ENCODE results near the gene C1QTNF8. TPM values are rescaled to one million over a fixed set of nuclear protein-coding genes. Genes with fewer than 3 reads are reported as not detected.

C1QTNF8 gene
- total and polyA plus RNA-seq, 2 experiments from 2014 or later, result 0.15 TPM; not detected in 1

GRCh38 chr16:1142911-1143310, 46.9 kb upstream of the C1QTNF8 start:
- Histone ChIP-seq H3K4me1 (ENCODE audit: low read depth) (no peaks in the 10 kb centered on the region), H3K9me3 (ENCODE audit: low read depth) (no peaks in the 10 kb centered on the region), H3K27me3 (no peaks in the 10 kb centered on the region), H3K36me3 (no peaks in the 10 kb centered on the region), H3K27ac (no peak overlapping the region), H3K4me3 (no peak overlapping the region)
- DNase-seq (ENCODE audit: low read depth in 1 of 2, low spot score in 1 of 2), result no peak
- TF ChIP-seq CTCF (IDR thresholded peaks at IDR 0.05; ENCODE audit: low read depth, low read length), result no peak

GRCh38 chr16:1141716-1142115, 45.7 kb upstream of the C1QTNF8 start:
- Histone ChIP-seq H3K4me3 (no peak overlapping the region), H3K4me1 (ENCODE audit: low read depth) (no peaks in the 10 kb centered on the region), H3K27ac (no peak overlapping the region), H3K36me3 (no peaks in the 10 kb centered on the region), H3K9me3 (ENCODE audit: low read depth) (no peaks in the 10 kb centered on the region), H3K27me3 (no peaks in the 10 kb centered on the region)
- DNase-seq (ENCODE audit: low read depth in 1 of 2, low spot score in 1 of 2), result no peak
- TF ChIP-seq CTCF (IDR thresholded peaks at IDR 0.05; ENCODE audit: low read depth, low read length), result no peak

GRCh38 chr16:1141191-1141590, 45.1 kb upstream of the C1QTNF8 start:
- H3K36me3 ChIP-seq, result no peaks in the 10 kb centered on the region
- H3K4me1 ChIP-seq (ENCODE audit: low read depth), result no peaks in the 10 kb centered on the region
- no peaks in the 10 kb centered on the region for H3K27me3 ChIP-seq
- no peaks in the 10 kb centered on the region for H3K9me3 ChIP-seq (ENCODE audit: low read depth)
- H3K27ac ChIP-seq, result no peak overlapping the region
- no peak for DNase-seq (ENCODE audit: low read depth in 1 of 2, low spot score in 1 of 2)
- no peak for TF ChIP-seq CTCF (IDR thresholded peaks at IDR 0.05; ENCODE audit: low read depth, low read length)
- no peak overlapping the region for H3K4me3 ChIP-seq

GRCh38 chr16:1140582-1141162, 44.6 kb upstream of the C1QTNF8 start:
- Histone ChIP-seq H3K4me1 (ENCODE audit: low read depth) (no peaks in the 10 kb centered on the region), H3K4me3 (no peak overlapping the region), H3K9me3 (ENCODE audit: low read depth) (no peaks in the 10 kb centered on the region), H3K36me3 (no peaks in the 10 kb centered on the region), H3K27me3 (no peaks in the 10 kb centered on the region), H3K27ac (no peak overlapping the region)
- DNase-seq (ENCODE audit: low read depth in 1 of 2, low spot score in 1 of 2), result no peak
- TF ChIP-seq CTCF (IDR thresholded peaks at IDR 0.05; ENCODE audit: low read depth, low read length), result no peak

- H3K27ac ChIP-seq, result no peak overlapping the region
- H3K27me3 ChIP-seq, result no peaks in the 10 kb centered on the region
- H3K4me1 ChIP-seq (ENCODE audit: low read depth), result no peaks in the 10 kb centered on the region
- H3K36me3 ChIP-seq, result no peaks in the 10 kb centered on the region
- H3K9me3 ChIP-seq (ENCODE audit: low read depth), result no peaks in the 10 kb centered on the region
- no peak overlapping the region for H3K4me3 ChIP-seq
- no peak for DNase-seq (ENCODE audit: low read depth in 1 of 2, low spot score in 1 of 2)
- no peak for TF ChIP-seq CTCF (IDR thresholded peaks at IDR 0.05; ENCODE audit: low read depth, low read length)
Observed at GRCh38 chr16:1137604-1138003, 41.6 kb upstream of the C1QTNF8 start.

- no peak for TF ChIP-seq CTCF (IDR thresholded peaks at IDR 0.05; ENCODE audit: low read depth, low read length)
- no peaks in the 10 kb centered on the region for H3K4me1 ChIP-seq (ENCODE audit: low read depth)
- no peaks in the 10 kb centered on the region for H3K27me3 ChIP-seq
- H3K36me3 ChIP-seq, result no peaks in the 10 kb centered on the region
- DNase-seq (ENCODE audit: low read depth in 1 of 2, low spot score in 1 of 2), result no peak
- no peak overlapping the region for H3K4me3 ChIP-seq
- no peaks in the 10 kb centered on the region for H3K9me3 ChIP-seq (ENCODE audit: low read depth)
- H3K27ac ChIP-seq, result no peak overlapping the region
Observed at GRCh38 chr16:1135459-1135825, 39.4 kb upstream of the C1QTNF8 start.

Data from cardiac muscle cell (in vitro differentiated cells and primary cell).